Gastroesophageal sphincter (tissue), 3 donors: Measurements from ENCODE around the gene COMMD2.

Experiments
- CTCF ChIP-seq, 4 experiments: fragments of 200-600 bp in 2 of 4; fragments of 450-650 bp in 2 of 4; sonication (generic) in 1 of 4; IDR thresholded peaks; one replicate each; pipeline ENCODE4 v1.5.1; 2017 to 2019; ENCODE audit warnings: antibody characterized with exemption in 4 of 4, mild to moderate bottlenecking in 2 of 4, moderate library complexity in 2 of 4
- EP300 ChIP-seq: sonication (generic); formaldehyde crosslinking; IDR thresholded peaks from one replicate; pipeline ENCODE4 v1.6.1; 2017; ENCODE audit warnings: antibody characterized with exemption, mild to moderate bottlenecking

DNA sequence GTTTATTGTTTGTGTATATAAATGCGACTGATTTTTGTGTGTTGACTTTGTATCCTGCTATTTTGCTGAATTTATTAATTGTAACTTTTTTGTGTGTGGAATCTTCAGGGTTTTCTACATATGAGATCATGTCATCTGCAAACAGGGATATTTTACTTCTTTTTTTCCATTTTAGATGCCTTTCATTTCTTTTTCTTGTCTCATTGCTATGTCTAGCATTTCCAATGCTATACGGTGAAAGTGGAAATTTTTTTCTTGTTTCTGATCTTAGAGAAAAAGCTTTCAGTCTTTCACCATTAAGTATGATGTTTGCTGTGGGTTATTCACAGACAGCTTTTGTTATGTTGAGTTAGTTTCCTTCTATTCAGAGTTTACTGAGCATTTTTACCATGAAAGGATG, 31.4 kb downstream of the COMMD2 start:
- no peak for TF ChIP-seq EP300
- TF ChIP-seq CTCF (IDR thresholded peaks at IDR 0.05): no peak
